Heart right ventricle (tissue), 16 donors: ENCODE results near the gene LRRTM4. TPM values are rescaled to one million over a fixed set of nuclear protein-coding genes. Genes with fewer than 3 reads are reported as not detected.

Source experiments
- ATAC-seq, 8 donors: fragments of 200-7000 bp; cut with Tn5 transposase; one replicate each; pipeline ENCODE4 v1.9.1; 2020; ENCODE audit warnings: mild to moderate bottlenecking in 8 of 8, moderate library complexity in 8 of 8, moderate number of reproducible peaks in 1 of 8
- DNase-seq, 2 donors: peaks; one replicate each; pipeline ENCODE4 v3.0.0-alpha.2; 2020
- H3K27ac ChIP-seq, 10 donors: fragments of 200-600 bp; sonication (generic) in 2 of 10; one replicate each; pipeline versions ENCODE4 v1.5.0 to v1.8.0; 2020 to 2022; ENCODE audit warnings: mild to moderate bottlenecking in 3 of 10
- H3K27me3 ChIP-seq, 7 donors: fragments of 200-600 bp; one replicate each; pipeline ENCODE4 v1.8.0; 2021 to 2022; ENCODE audit warnings: mild to moderate bottlenecking in 2 of 7
- H3K36me3 ChIP-seq, 9 donors: fragments of 200-600 bp; sonication (generic) in 1 of 9; one replicate each; pipeline versions ENCODE4 v1.5.0 to v1.8.0; 2020 to 2022; ENCODE audit warnings: mild to moderate bottlenecking in 2 of 9
- H3K4me1 ChIP-seq, 9 donors: fragments of 200-600 bp; sonication (generic) in 1 of 9; one replicate each; pipeline versions ENCODE4 v1.5.0 to v1.8.0; 2020 to 2022; ENCODE audit warnings: mild to moderate bottlenecking in 4 of 9
- H3K4me3 ChIP-seq, 10 donors: fragments of 200-600 bp; sonication (generic) in 2 of 10; one replicate each; pipeline versions ENCODE4 v1.5.0 to v1.8.0; 2020 to 2022; ENCODE audit warnings: mild to moderate bottlenecking in 7 of 10, moderate library complexity in 2 of 10
- H3K9me3 ChIP-seq, 11 donors: fragments of 200-600 bp in 10 of 11; sonication (generic) in 2 of 11; one replicate each; pipeline versions ENCODE4 v1.5.0 to v1.8.0; 2013 to 2022; ENCODE audit warnings: mild to moderate bottlenecking in 2 of 11, control low read depth in 1 of 11, moderate library complexity in 1 of 11
- WGBS, 2 donors: extraction: QIAGEN DNeasy Blood & Tissue Kit; methylation state at CpG; one replicate each; pipeline ENCODE4 v1.1.7; 2013; ENCODE audit warnings: inconsistent platforms in 1 of 2; 5-methylcytosine and 5-hydroxymethylcytosine counted together
- intact Hi-C, 10 donors: fragments of 100-400 bp; cut with DNase I; formaldehyde crosslinking; loops; one replicate each; pipeline versions ENCODE4 v1.11.1 to v1.14.2; 2022
- polyA plus RNA-seq, 2 donors: library from polyadenylated mRNA; stranded (reverse); fragments of 200-250 nt; gene quantifications; one replicate each; pipeline ENCODE4 v1.2.3, GENCODE V29; 2013
- total RNA-seq, 10 donors: library from RNA; stranded (reverse); fragmentation: NEBNext Ultra II Directional in 3 of 10; extraction: Animal tissue kit (Norgen Biotek cat#: 25700) in 3 of 10; gene quantifications; one replicate each; pipeline versions ENCODE4 v1.2.1 to v1.2.4, GENCODE V29; 2021 to 2023
- TF ChIP-seq, protein P1 (sequence below), 9 donors: fragments of 200-600 bp; sonication (generic) in 2 of 9; IDR thresholded peaks; one replicate each; pipeline versions ENCODE4 v1.5.0 to v1.8.0; 2021 to 2022; ENCODE audit warnings: antibody characterized with exemption in 9 of 9, mild to moderate bottlenecking in 5 of 9, moderate library complexity in 1 of 9
- donor health status: Arrhythmogenic right ventricular cardiomyopathy.
- donor health status: ischemic (EF 13 %, LVEDD 7.1; RV severe dilation, severe dysfunction).
- donor health status: healthy with polysubstance abuse.
- donor health status: DM: no; HTN: yes; CAD: no.
- donor health status: DM: no; HTN: no; CAD: no.
- donor health status: ischemic (EF 25% LVEDD 6.9; RV normal size, moderate dysfunction).
- donor health status: ischemic (EF 25% LVEDD 5.7; RV mildly dilated, moderate dysfunction).
- donor health status: healthy.
- donor health status: DM: yes; HTN: yes; CAD: no.
- donor health status: Ischemic cardiomyopathy.
- donor health status: ischemic (EF 35%, LVEDD 5.7; RV mildly dilated, moderate dysfunction).
- donor health status: nonischemic (EF 11% LVEDD 7.7; RV severe dilation, severe dysfunction).
- donor health status: DM: yes; HTN: yes; CAD: no.
- donor health status: PGD.
- donor health status: ischemic (EF 29% LVEDD 5.4; RV normal size, mild dysfunction).
- donor health status: nonischemic (EF 23%, LVEDD 6.1; RV moderate dilation, normal function).

The LRRTM4 gene
- total and polyA plus RNA-seq, 12 donors, result 0.11 to 2.2 (median 0.98) TPM

- ATAC-seq (no peak), DNase-seq (no peak)
- Histone ChIP-seq H3K27me3 (no peaks in the 10 kb centered on the region), H3K4me1 (no peaks in the 10 kb centered on the region), H3K9me3 (peaks cover 0 to 8% (median 0%) of the 10 kb centered on the region in 11 donors), H3K4me3 (no peak overlapping the region), H3K36me3 (no peaks in the 10 kb centered on the region), H3K27ac (no peak overlapping the region)
- TF ChIP-seq, protein P1, sequence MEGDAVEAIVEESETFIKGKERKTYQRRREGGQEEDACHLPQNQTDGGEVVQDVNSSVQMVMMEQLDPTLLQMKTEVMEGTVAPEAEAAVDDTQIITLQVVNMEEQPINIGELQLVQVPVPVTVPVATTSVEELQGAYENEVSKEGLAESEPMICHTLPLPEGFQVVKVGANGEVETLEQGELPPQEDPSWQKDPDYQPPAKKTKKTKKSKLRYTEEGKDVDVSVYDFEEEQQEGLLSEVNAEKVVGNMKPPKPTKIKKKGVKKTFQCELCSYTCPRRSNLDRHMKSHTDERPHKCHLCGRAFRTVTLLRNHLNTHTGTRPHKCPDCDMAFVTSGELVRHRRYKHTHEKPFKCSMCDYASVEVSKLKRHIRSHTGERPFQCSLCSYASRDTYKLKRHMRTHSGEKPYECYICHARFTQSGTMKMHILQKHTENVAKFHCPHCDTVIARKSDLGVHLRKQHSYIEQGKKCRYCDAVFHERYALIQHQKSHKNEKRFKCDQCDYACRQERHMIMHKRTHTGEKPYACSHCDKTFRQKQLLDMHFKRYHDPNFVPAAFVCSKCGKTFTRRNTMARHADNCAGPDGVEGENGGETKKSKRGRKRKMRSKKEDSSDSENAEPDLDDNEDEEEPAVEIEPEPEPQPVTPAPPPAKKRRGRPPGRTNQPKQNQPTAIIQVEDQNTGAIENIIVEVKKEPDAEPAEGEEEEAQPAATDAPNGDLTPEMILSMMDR (IDR thresholded peaks at IDR 0.05), result no peak
- intact Hi-C loops, result no loop called here
- WGBS, 2 donors, result 81 to 86% methylated on average over 3 of the region's 3 CpGs
Measured at GRCh38 chr2:77322431-77322830, 199.7 kb downstream of the LRRTM4 start.

- Histone ChIP-seq H3K4me1 (no peaks in the 10 kb centered on the region), H3K27me3 (no peaks in the 10 kb centered on the region), H3K4me3 (no peak overlapping the region), H3K36me3 (no peaks in the 10 kb centered on the region), H3K27ac (no peak overlapping the region), H3K9me3 (peaks cover 0 to 9% (median 0%) of the 10 kb centered on the region in 11 donors)
- TF ChIP-seq, protein P1 (IDR thresholded peaks at IDR 0.05), result no peak
- intact Hi-C loops, result no loop called here
- DNase-seq (no peak), ATAC-seq (no peak)
- 22 to 55% methylated on average over 5 of the region's 5 CpGs for WGBS, 2 donors
Measured at GRCh38 chr2:77314721-77315120, 207.5 kb downstream of the LRRTM4 start.

DNA sequence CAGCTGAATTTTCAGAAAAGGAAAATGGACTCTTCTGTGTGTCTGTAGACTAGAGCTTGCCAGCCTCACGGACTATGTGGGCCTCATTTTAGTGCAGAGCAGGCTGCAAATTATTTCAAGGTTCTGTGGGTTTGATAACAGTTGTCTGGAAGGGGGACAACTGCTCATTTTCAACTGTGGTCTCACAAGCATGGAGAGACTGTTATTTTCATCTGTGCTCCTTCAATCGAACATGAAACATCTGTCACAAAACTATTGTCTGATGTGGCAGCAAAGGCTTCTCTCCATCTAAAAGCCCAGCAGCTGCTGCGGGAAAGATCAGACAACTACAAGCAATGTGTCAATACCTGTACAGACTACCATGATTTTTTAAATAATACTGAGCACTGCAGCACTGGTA, 211.8 kb downstream of the LRRTM4 start:
- H3K4me3 ChIP-seq, result no peak overlapping the region
- intact Hi-C loops, result no loop called here
- no peaks in the 10 kb centered on the region for H3K9me3 ChIP-seq
- no peak overlapping the region for H3K27ac ChIP-seq
- ATAC-seq (no peak), DNase-seq (no peak)
- WGBS, 2 donors, result 42 to 48% methylated on average over 3 of the region's 3 CpGs
- H3K27me3 ChIP-seq, result no peaks in the 10 kb centered on the region
- no peaks in the 10 kb centered on the region for H3K36me3 ChIP-seq
- no peaks in the 10 kb centered on the region for H3K4me1 ChIP-seq
- TF ChIP-seq, protein P1 (IDR thresholded peaks at IDR 0.05), result no peak

- Histone ChIP-seq H3K36me3 (no peaks in the 10 kb centered on the region), H3K4me3 (no peak overlapping the region), H3K27me3 (no peaks in the 10 kb centered on the region), H3K27ac (no peak overlapping the region), H3K4me1 (no peaks in the 10 kb centered on the region), H3K9me3 (no peaks in the 10 kb centered on the region)
- no peak for ATAC-seq
- intact Hi-C loops, result no loop called here
- TF ChIP-seq, protein P1 (IDR thresholded peaks at IDR 0.05), result no peak
- WGBS, 2 donors, result 63 to 71% methylated on average over 2 of the region's 2 CpGs
- DNase-seq, result no peak
Measured at GRCh38 chr2:77309725-77310124, 212.5 kb downstream of the LRRTM4 start.
